ENCODE results near the gene SCPEP1. TPM values are rescaled to one million over a fixed set of nuclear protein-coding genes. Genes with fewer than 3 reads are reported as not detected.

The SCPEP1 gene
- total RNA-seq, 3 donors from 2014 or later (not counting 1 experiment from before 2014, with no cell fraction given): 28.7 to 37.2 (median 35.3) TPM

DNA sequence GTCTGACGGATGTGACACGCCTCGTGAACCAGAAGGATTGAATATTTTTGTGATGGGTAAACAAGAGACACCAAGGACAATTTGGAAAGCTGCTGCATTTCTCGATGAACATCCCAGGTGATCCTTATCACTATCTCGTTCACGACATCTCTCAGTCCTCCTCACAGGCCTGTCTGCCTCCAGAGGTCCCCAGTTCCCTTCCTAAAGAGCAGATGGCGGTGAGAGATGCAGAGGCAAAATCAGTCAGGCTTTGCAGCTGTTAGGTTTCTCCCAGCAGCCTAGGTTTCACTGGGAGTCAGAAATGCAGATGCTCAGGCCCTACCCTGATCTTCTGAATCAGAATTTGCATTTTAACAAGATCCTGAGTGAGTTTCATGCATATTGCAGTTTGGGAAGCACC is 23.6 kb downstream of the SCPEP1 start:
- 99% methylated on average over 7 of the region's 7 CpGs for WGBS (ENCODE audit: insufficient coverage)

DNA sequence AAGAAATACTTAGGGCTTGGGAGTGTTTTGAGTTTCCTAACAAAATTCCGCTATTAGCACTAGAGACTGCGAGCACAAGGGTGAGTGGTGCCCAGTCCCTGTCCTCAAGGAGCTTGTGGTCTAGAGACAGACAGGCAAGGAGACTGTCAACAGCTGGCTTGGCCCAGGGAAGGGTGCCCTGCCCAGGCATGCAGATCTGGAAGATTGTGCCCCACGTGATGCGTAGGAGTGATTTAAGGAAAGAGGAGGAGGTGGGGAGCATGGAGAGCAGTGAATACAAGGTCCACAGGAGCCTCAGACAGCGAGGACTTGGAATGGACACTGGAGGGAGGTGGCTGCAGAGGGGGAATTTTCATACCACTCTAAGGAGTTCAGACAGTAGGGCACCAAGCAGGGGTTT is 25.0 kb downstream of the SCPEP1 start:
- Histone ChIP-seq H3K4me3 (ENCODE audit: low read length) (no peak overlapping the region), H3K4me1 (ENCODE audit: control insufficient read depth, insufficient read depth, low read length) (peaks cover 18% of the 10 kb centered on the region), H3K27ac (ENCODE audit: low read length) (no peak overlapping the region), H3K9me3 (ENCODE audit: control insufficient read depth, insufficient read depth, low read length) (no peaks in the 10 kb centered on the region), H3K27me3 (ENCODE audit: control insufficient read depth, insufficient read depth, low read length) (no peaks in the 10 kb centered on the region), H3K36me3 (ENCODE audit: control insufficient read depth, insufficient read depth, low read length) (peaks cover 10% of the 10 kb centered on the region)
- WGBS (ENCODE audit: insufficient coverage): 95% methylated on average over 5 of the region's 5 CpGs
- no peak overlapping the region for H3K4me3 Mint-ChIP-seq
- H3K27me3 Mint-ChIP-seq (ENCODE audit: low read depth in 2 of 2): no peaks in the 10 kb centered on the region
- no peak overlapping the region for H3K27ac Mint-ChIP-seq
- intact Hi-C loops (cut with micrococcal nuclease): no loop called here
- H3K4me1 Mint-ChIP-seq: peaks cover 17 to 31% of the 10 kb centered on the region in 2 donors
- TF ChIP-seq, protein P1, sequence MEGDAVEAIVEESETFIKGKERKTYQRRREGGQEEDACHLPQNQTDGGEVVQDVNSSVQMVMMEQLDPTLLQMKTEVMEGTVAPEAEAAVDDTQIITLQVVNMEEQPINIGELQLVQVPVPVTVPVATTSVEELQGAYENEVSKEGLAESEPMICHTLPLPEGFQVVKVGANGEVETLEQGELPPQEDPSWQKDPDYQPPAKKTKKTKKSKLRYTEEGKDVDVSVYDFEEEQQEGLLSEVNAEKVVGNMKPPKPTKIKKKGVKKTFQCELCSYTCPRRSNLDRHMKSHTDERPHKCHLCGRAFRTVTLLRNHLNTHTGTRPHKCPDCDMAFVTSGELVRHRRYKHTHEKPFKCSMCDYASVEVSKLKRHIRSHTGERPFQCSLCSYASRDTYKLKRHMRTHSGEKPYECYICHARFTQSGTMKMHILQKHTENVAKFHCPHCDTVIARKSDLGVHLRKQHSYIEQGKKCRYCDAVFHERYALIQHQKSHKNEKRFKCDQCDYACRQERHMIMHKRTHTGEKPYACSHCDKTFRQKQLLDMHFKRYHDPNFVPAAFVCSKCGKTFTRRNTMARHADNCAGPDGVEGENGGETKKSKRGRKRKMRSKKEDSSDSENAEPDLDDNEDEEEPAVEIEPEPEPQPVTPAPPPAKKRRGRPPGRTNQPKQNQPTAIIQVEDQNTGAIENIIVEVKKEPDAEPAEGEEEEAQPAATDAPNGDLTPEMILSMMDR (IDR thresholded peaks at IDR 0.05): no peak
- H3K36me3 Mint-ChIP-seq: no peaks in the 10 kb centered on the region
- no peak for DNase-seq
- ATAC-seq: no peak
- H3K9me3 Mint-ChIP-seq: no peaks in the 10 kb centered on the region

More for the DNA sequence above, 23.6 kb downstream of the SCPEP1 start:
- peaks cover 17 to 31% of the 10 kb centered on the region in 2 donors for H3K4me1 Mint-ChIP-seq
- intact Hi-C loops (cut with micrococcal nuclease): no loop called here
- no peaks in the 10 kb centered on the region for H3K9me3 Mint-ChIP-seq
- H3K9me3 ChIP-seq (ENCODE audit: control insufficient read depth, insufficient read depth, low read length): no peaks in the 10 kb centered on the region
- peaks cover 14% of the 10 kb centered on the region for H3K36me3 ChIP-seq (ENCODE audit: control insufficient read depth, insufficient read depth, low read length)
- H3K27me3 ChIP-seq (ENCODE audit: control insufficient read depth, insufficient read depth, low read length): no peaks in the 10 kb centered on the region
- peaks cover 18% of the 10 kb centered on the region for H3K4me1 ChIP-seq (ENCODE audit: control insufficient read depth, insufficient read depth, low read length)
- DNase-seq: no peak
- no peak overlapping the region for H3K27ac Mint-ChIP-seq
- ATAC-seq: no peak
- no peak overlapping the region for H3K27ac ChIP-seq (ENCODE audit: low read length)
- H3K4me3 Mint-ChIP-seq: no peak overlapping the region
- H3K27me3 Mint-ChIP-seq (ENCODE audit: low read depth in 2 of 2): no peaks in the 10 kb centered on the region
- H3K36me3 Mint-ChIP-seq: peaks cover 6% of the 10 kb centered on the region
- TF ChIP-seq, protein P1 (IDR thresholded peaks at IDR 0.05): no peak
- H3K4me3 ChIP-seq (ENCODE audit: low read length): no peak overlapping the region

DNA sequence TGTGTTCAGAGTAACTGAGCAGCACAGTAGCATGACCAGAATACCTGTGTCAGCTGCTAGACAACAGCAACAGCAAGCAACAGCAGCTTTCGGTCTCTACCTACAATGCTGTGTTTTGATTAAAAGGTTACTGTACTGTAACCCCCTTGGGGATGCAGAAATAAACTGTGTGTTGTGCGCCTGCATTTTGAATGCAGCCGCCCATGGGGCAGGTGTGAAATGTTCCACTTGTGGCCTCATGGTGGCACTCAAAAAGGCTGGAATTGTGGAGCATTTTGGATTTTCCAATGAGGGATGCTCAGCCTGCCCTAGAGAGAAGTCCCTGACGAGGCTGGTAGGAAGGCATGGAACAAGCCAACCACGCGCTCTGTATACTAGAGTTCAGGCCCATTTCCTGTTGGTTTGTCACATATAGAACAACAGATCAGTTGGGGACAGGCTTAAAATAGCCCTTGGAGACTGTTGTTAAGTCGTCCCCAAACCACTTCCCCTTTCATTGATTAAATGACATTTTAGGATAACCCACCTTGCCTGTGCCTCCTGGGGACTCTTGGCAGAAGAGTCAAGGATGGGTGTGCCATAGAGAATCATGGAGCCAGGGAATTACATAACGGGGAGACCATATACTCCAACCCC is 27.1 kb downstream of the SCPEP1 start:
- Histone ChIP-seq H3K36me3 (ENCODE audit: control insufficient read depth, insufficient read depth, low read length) (peaks cover 8% of the 10 kb centered on the region), H3K4me3 (ENCODE audit: low read length) (no peak overlapping the region), H3K27ac (ENCODE audit: low read length) (peak overlapping the region; percentile 47), H3K4me1 (ENCODE audit: control insufficient read depth, insufficient read depth, low read length) (peaks cover 18% of the 10 kb centered on the region), H3K9me3 (ENCODE audit: control insufficient read depth, insufficient read depth, low read length) (no peaks in the 10 kb centered on the region), H3K27me3 (ENCODE audit: control insufficient read depth, insufficient read depth, low read length) (no peaks in the 10 kb centered on the region)
- Mint-ChIP-seq H3K36me3 (no peaks in the 10 kb centered on the region), H3K27ac (peak overlapping the region in 1 of 2 donors; percentile 67), H3K27me3 (ENCODE audit: low read depth in 2 of 2) (peaks cover 4 to 6% of the 10 kb centered on the region in 2 donors), H3K9me3 (no peaks in the 10 kb centered on the region), H3K4me3 (peak overlapping the region; percentile 58), H3K4me1 (peaks cover 20 to 34% of the 10 kb centered on the region in 2 donors)
- DNase-seq: no peak
- 17% methylated on average over 6 of the region's 8 CpGs for WGBS (ENCODE audit: insufficient coverage)
- TF ChIP-seq, protein P1 (IDR thresholded peaks at IDR 0.05): no peak
- peak; percentile 84 to 87 (median 87) for ATAC-seq
- intact Hi-C loops (cut with micrococcal nuclease): no loop called here

DNA sequence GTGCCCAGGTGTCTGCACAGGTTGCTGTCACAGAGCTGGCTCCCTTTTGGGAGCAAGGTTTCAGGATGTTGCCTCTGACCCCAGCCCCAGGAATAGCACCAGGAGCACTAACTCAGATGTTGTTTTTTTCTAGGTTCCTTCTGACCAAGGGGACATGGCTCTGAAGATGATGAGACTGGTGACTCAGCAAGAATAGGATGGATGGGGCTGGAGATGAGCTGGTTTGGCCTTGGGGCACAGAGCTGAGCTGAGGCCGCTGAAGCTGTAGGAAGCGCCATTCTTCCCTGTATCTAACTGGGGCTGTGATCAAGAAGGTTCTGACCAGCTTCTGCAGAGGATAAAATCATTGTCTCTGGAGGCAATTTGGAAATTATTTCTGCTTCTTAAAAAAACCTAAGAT is 28.1 kb downstream of the SCPEP1 start:
- Mint-ChIP-seq H3K4me3 (no peak overlapping the region), H3K27me3 (ENCODE audit: low read depth in 2 of 2) (peaks cover 7% of the 10 kb centered on the region in 2 donors), H3K27ac (peak overlapping the region in 1 of 2 donors; percentile 67), H3K9me3 (no peaks in the 10 kb centered on the region), H3K4me1 (peaks cover 21 to 37% of the 10 kb centered on the region in 2 donors), H3K36me3 (no peaks in the 10 kb centered on the region)
- 95% methylated on average over 2 of the region's 2 CpGs for WGBS (ENCODE audit: insufficient coverage)
- Histone ChIP-seq H3K4me3 (ENCODE audit: low read length) (no peak overlapping the region), H3K27me3 (ENCODE audit: control insufficient read depth, insufficient read depth, low read length) (no peaks in the 10 kb centered on the region), H3K27ac (ENCODE audit: low read length) (no peak overlapping the region), H3K36me3 (ENCODE audit: control insufficient read depth, insufficient read depth, low read length) (peaks cover 6% of the 10 kb centered on the region), H3K4me1 (ENCODE audit: control insufficient read depth, insufficient read depth, low read length) (peaks cover 18% of the 10 kb centered on the region), H3K9me3 (ENCODE audit: control insufficient read depth, insufficient read depth, low read length) (no peaks in the 10 kb centered on the region)
- DNase-seq (no peak), ATAC-seq (no peak)
- TF ChIP-seq, protein P1 (IDR thresholded peaks at IDR 0.05): no peak
- intact Hi-C loops (cut with micrococcal nuclease): no loop called here
